Mesendoderm (in vitro differentiated cells): ENCODE measurements around the gene PROZ.
A peak's percentile ranks its signal among the peaks of the same experiment; 100 is the strongest.
"Not testable (repeated sequence)": the region's sequence is repeated elsewhere in the genome, so short reads cannot be mapped to it uniquely, and the experiment has no call there.

ENCODE experiments used
- DNase-seq: peaks from one replicate; pipeline ENCODE4 v3.0.0; 2013
- H2AK5ac ChIP-seq: 2 replicates; pipeline ENCODE4 v1.6.1; 2013; ENCODE audit warnings: low read length, inconsistent platforms
- H2BK120ac ChIP-seq: 2 replicates; pipeline ENCODE4 v1.6.1; 2013; ENCODE audit warnings: low read depth, mild to moderate bottlenecking, low read length, moderate library complexity, mixed read lengths
- H2BK15ac ChIP-seq: replicated peaks from 2 replicates; pipeline ENCODE4 v1.6.1; 2013; ENCODE audit warnings: low read depth, mild to moderate bottlenecking, moderate library complexity
- H2BK5ac ChIP-seq: 2 replicates; pipeline ENCODE4 v1.6.1; 2013; ENCODE audit warnings: low read length, inconsistent platforms
- H3K18ac ChIP-seq: 2 replicates; pipeline ENCODE4 v1.6.1; 2013; ENCODE audit warnings: mild to moderate bottlenecking, low read length, mixed read lengths
- H3K23ac ChIP-seq: one replicate; pipeline ENCODE4 v1.6.1; 2013; ENCODE audit warnings: low read length
- H3K27ac ChIP-seq: 2 replicates; pipeline ENCODE4 v1.5.1; 2013; ENCODE audit warnings: low read depth, mild to moderate bottlenecking, inconsistent platforms, low read length, moderate library complexity
- H3K27me3 ChIP-seq: 2 replicates; pipeline ENCODE4 v1.6.1; 2013; ENCODE audit warnings: low read length, control low read depth, mild to moderate bottlenecking, inconsistent platforms; ENCODE audit not compliant: insufficient read depth, poor library complexity
- H3K36me3 ChIP-seq: 2 replicates; pipeline ENCODE4 v1.6.1; 2013; ENCODE audit warnings: low read length, inconsistent platforms; ENCODE audit not compliant: control insufficient read depth, insufficient read depth
- H3K4ac ChIP-seq: one replicate; pipeline ENCODE4 v1.6.1; 2013; ENCODE audit warnings: low read depth, mild to moderate bottlenecking, low read length, moderate library complexity
- H3K4me1 ChIP-seq: 2 replicates; pipeline ENCODE4 v1.6.1; 2013; ENCODE audit warnings: low read depth, low read length, inconsistent platforms; ENCODE audit not compliant: control insufficient read depth
- H3K4me2 ChIP-seq: 2 replicates; pipeline ENCODE4 v1.6.1; 2013; ENCODE audit warnings: low read length
- H3K4me3 ChIP-seq: 2 replicates; pipeline ENCODE4 v1.5.1; 2013; ENCODE audit warnings: mild to moderate bottlenecking, low read length
- H3K56ac ChIP-seq: one replicate; pipeline ENCODE4 v1.6.1; 2013; ENCODE audit warnings: low read length
- H3K79me1 ChIP-seq: 2 replicates; pipeline ENCODE4 v1.6.1; 2013; ENCODE audit warnings: low read length, inconsistent platforms
- H3K79me2 ChIP-seq: 2 replicates; pipeline ENCODE4 v1.6.1; 2013; ENCODE audit warnings: mild to moderate bottlenecking, low read length; ENCODE audit not compliant: control insufficient read depth, insufficient read depth
- H3K9ac ChIP-seq: 2 replicates; pipeline ENCODE4 v1.6.1; 2013; ENCODE audit warnings: low read length, inconsistent platforms
- H4K5ac ChIP-seq: one replicate; pipeline ENCODE4 v1.6.1; 2013; ENCODE audit warnings: low read length
- H4K8ac ChIP-seq: one replicate; pipeline ENCODE4 v1.6.1; 2013; ENCODE audit warnings: low read depth, mild to moderate bottlenecking, control low read depth, low read length, moderate library complexity
- WGBS: extraction: QIAGEN DNeasy Blood & Tissue Kit; methylation state at CpG from one replicate; pipeline ENCODE4 v1.1.7; 2013; ENCODE audit warnings: low lambda C conversion rate, missing lambda C conversion rate; ENCODE audit not compliant: insufficient coverage; ENCODE audit errors: extremely low coverage; 5-methylcytosine and 5-hydroxymethylcytosine counted together

PROZ gene

GRCh38 chr13:113161433-113161832 is 3.0 kb downstream of the PROZ start:
- Histone ChIP-seq H3K4ac (no peak overlapping the region), H3K18ac (peak overlapping the region; percentile 28), H3K56ac (peak overlapping the region; percentile 56), H3K27me3 (no peaks in the 10 kb centered on the region), H2AK5ac (no peak overlapping the region), H3K79me2 (no peaks in the 10 kb centered on the region), H3K4me3 (no peak overlapping the region), H3K4me1 (peaks cover 4% of the 10 kb centered on the region), H3K79me1 (no peaks in the 10 kb centered on the region), H4K8ac (no peak overlapping the region), H3K4me2 (no peak overlapping the region), H2BK15ac (no peak overlapping the region), H2BK5ac (no peak overlapping the region), H3K36me3 (no peaks in the 10 kb centered on the region), H3K23ac (no peak overlapping the region), H4K5ac (no peak overlapping the region), H3K9ac (no peak overlapping the region), H3K27ac (no peak overlapping the region), H2BK120ac (no peak overlapping the region)
- no CpG with 5 or more reads among the region's 16 CpGs for WGBS
- no peak for DNase-seq

GRCh38 chr13:113161975-113162374 is 3.5 kb downstream of the PROZ start:
- H3K79me1 ChIP-seq, H3K4me3 ChIP-seq, H3K36me3 ChIP-seq, H3K79me2 ChIP-seq, H3K23ac ChIP-seq, H3K4ac ChIP-seq, H2BK5ac ChIP-seq, H3K27me3 ChIP-seq, DNase-seq, H3K4me2 ChIP-seq, H2AK5ac ChIP-seq, H3K18ac ChIP-seq, H4K5ac ChIP-seq, H3K9ac ChIP-seq, H3K56ac ChIP-seq, H4K8ac ChIP-seq, H3K4me1 ChIP-seq, H3K27ac ChIP-seq, H2BK120ac ChIP-seq, H2BK15ac ChIP-seq: not testable (repeated sequence)
- WGBS = no CpG with 5 or more reads among the region's 13 CpGs

- no peak overlapping the region for H3K4ac ChIP-seq
- no peaks in the 10 kb centered on the region for H3K79me1 ChIP-seq
- no peak overlapping the region for H2BK15ac ChIP-seq
- H3K23ac ChIP-seq = no peak overlapping the region
- H3K18ac ChIP-seq = no peak overlapping the region
- no peaks in the 10 kb centered on the region for H3K36me3 ChIP-seq
- peaks cover 2% of the 10 kb centered on the region for H3K4me1 ChIP-seq
- DNase-seq = no peak
- H3K9ac ChIP-seq = no peak overlapping the region
- no peak overlapping the region for H3K4me2 ChIP-seq
- H4K8ac ChIP-seq = no peak overlapping the region
- H3K4me3 ChIP-seq = no peak overlapping the region
- H2BK120ac ChIP-seq = no peak overlapping the region
- no peak overlapping the region for H3K56ac ChIP-seq
- no peak overlapping the region for H2AK5ac ChIP-seq
- WGBS = no CpG with 5 or more reads among the region's 25 CpGs
- H3K27ac ChIP-seq = no peak overlapping the region
- H3K79me2 ChIP-seq = no peaks in the 10 kb centered on the region
- no peak overlapping the region for H4K5ac ChIP-seq
- H2BK5ac ChIP-seq = no peak overlapping the region
- H3K27me3 ChIP-seq = no peaks in the 10 kb centered on the region
Measured at GRCh38 chr13:113162783-113163685, 4.6 kb downstream of the PROZ start.

GRCh38 chr13:113164492-113164891 is 6.0 kb downstream of the PROZ start:
- Histone ChIP-seq H2BK15ac (no peak overlapping the region), H3K23ac (no peak overlapping the region), H3K4me1 (peaks cover 2% of the 10 kb centered on the region), H2BK5ac (no peak overlapping the region), H3K79me2 (no peaks in the 10 kb centered on the region), H4K8ac (no peak overlapping the region), H3K4me3 (no peak overlapping the region), H3K4ac (no peak overlapping the region), H4K5ac (no peak overlapping the region), H3K27me3 (no peaks in the 10 kb centered on the region), H2AK5ac (no peak overlapping the region), H3K9ac (no peak overlapping the region), H3K18ac (no peak overlapping the region), H3K4me2 (no peak overlapping the region), H3K56ac (no peak overlapping the region), H3K79me1 (no peaks in the 10 kb centered on the region), H2BK120ac (no peak overlapping the region), H3K36me3 (peaks cover 2% of the 10 kb centered on the region), H3K27ac (no peak overlapping the region)
- no CpG with 5 or more reads among the region's 12 CpGs for WGBS
- no peak for DNase-seq

GRCh38 chr13:113166266-113166665 is 7.8 kb downstream of the PROZ start:
- no peak overlapping the region for H2BK15ac ChIP-seq
- no peak overlapping the region for H3K4me3 ChIP-seq
- H2BK120ac ChIP-seq = no peak overlapping the region
- peaks cover 2% of the 10 kb centered on the region for H3K36me3 ChIP-seq
- H2AK5ac ChIP-seq = no peak overlapping the region
- H3K27ac ChIP-seq = no peak overlapping the region
- H3K9ac ChIP-seq = no peak overlapping the region
- H4K5ac ChIP-seq = no peak overlapping the region
- H3K27me3 ChIP-seq = no peaks in the 10 kb centered on the region
- no CpG with 5 or more reads among the region's 10 CpGs for WGBS
- no peak overlapping the region for H2BK5ac ChIP-seq
- no peaks in the 10 kb centered on the region for H3K79me2 ChIP-seq
- H3K56ac ChIP-seq = no peak overlapping the region
- H3K4me1 ChIP-seq = peaks cover 4% of the 10 kb centered on the region
- H3K4me2 ChIP-seq = no peak overlapping the region
- no peak overlapping the region for H3K4ac ChIP-seq
- no peak for DNase-seq
- no peak overlapping the region for H4K8ac ChIP-seq
- H3K23ac ChIP-seq = no peak overlapping the region
- H3K79me1 ChIP-seq = no peaks in the 10 kb centered on the region
- no peak overlapping the region for H3K18ac ChIP-seq

GRCh38 chr13:113166681-113167080 is 8.2 kb downstream of the PROZ start:
- Histone ChIP-seq H3K9ac (no peak overlapping the region), H3K79me1 (no peaks in the 10 kb centered on the region), H3K27me3 (no peaks in the 10 kb centered on the region), H3K36me3 (peaks cover 5% of the 10 kb centered on the region), H2BK120ac (no peak overlapping the region), H4K5ac (no peak overlapping the region), H4K8ac (no peak overlapping the region), H3K18ac (no peak overlapping the region), H2AK5ac (no peak overlapping the region), H3K23ac (no peak overlapping the region), H3K4ac (no peak overlapping the region), H3K27ac (no peak overlapping the region), H3K56ac (no peak overlapping the region), H2BK5ac (no peak overlapping the region), H3K4me1 (peaks cover 4% of the 10 kb centered on the region), H2BK15ac (no peak overlapping the region), H3K79me2 (no peaks in the 10 kb centered on the region), H3K4me3 (no peak overlapping the region), H3K4me2 (no peak overlapping the region)
- WGBS = no CpG with 5 or more reads among the region's 5 CpGs
- no peak for DNase-seq
